ENCODE measurements around the gene NRN1L.
A peak's percentile ranks its signal among the peaks of the same experiment; 100 is the strongest.
"Not testable (repeated sequence)": the region's sequence is repeated elsewhere in the genome, so short reads cannot be mapped to it uniquely, and the experiment has no call there.

NRN1L gene

DNA sequence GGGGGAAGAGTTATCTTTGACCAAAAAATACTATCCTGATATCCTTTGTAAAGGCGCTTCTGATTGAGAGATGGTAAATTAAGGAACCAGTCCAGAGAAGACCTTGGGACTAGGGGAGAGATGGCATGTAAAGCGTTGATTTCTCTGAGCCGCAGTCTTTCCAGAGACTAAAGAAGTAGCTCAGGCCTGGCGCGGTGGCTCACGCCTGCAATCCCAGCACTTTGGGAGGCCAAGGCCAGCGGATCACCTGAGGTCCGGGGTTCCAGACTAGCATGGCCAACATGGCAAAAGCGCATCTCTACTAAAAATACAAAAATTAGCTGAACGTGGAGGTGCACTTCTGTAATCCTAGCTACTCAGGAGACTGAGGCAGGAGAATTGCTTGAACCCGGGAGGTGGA lies 36.6 kb upstream of the NRN1L start:
- peak overlapping the region; percentile 97 for H3K9ac ChIP-seq (ENCODE audit: low read depth, low read length)
- H3K4me1 ChIP-seq (ENCODE audit: insufficient read depth, low read length): peaks cover 21% of the 10 kb centered on the region
- no peaks in the 10 kb centered on the region for H3K9me3 ChIP-seq (ENCODE audit: control insufficient read depth, insufficient read depth, low read length)
- H3K36me3 ChIP-seq (ENCODE audit: insufficient read depth, low read length): 0 out of 2 replicates have a peak, but pooled peaks cover 4% of the 10 kb centered on the region

DNA sequence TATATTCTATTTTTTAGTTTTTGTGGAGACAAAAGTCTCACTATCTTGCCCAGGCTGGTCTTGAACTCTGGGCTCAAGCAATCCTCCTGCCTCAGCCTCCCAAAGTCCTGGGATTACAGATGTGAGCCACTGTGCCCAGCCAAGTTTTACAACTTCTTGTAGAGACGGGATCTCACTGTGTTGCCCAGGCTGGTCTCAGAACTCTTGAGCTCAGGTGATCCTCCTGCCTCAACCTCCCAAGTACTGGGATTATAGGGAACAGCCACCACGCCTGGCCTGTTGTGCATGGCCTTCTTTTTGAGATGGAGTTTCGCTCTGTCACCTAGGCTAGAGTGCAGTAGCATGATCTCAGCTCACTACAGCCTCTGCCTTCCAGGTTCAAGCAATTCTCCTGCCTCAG lies 31.0 kb upstream of the NRN1L start:
- Histone ChIP-seq H3K36me3 (ENCODE audit: insufficient read depth, low read length) (0 out of 2 replicates have a peak, but pooled peaks cover 4% of the 10 kb centered on the region), H3K4me1 (ENCODE audit: insufficient read depth, low read length) (peaks cover 6% of the 10 kb centered on the region; the same call in 1 of the 2 replicates), H3K9me3 (ENCODE audit: control insufficient read depth, insufficient read depth, low read length) (no peaks in the 10 kb centered on the region), H3K9ac (ENCODE audit: low read depth, low read length) (no peak overlapping the region)

DNA sequence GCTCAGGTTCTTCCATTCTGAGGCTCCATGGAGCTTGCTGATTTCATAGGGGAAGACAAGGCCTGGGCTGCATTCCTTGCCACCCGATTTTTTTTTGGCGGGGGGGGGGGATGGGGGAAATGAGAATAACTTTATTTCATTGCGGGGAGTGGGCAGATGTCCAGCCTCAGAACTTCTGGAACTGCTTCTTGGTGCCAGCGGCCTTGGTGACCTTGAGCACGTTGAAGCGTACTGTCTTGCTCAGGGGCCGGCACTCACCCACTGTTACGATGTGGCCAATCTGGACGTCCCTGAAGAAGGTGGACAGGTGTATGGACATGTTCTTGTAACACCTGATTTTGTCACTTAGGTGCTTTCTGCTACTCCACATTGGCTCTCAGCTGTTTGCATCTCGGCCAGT lies 28.9 kb upstream of the NRN1L start:
- H3K9me3 ChIP-seq (ENCODE audit: control insufficient read depth, insufficient read depth, low read length): no peaks in the 10 kb centered on the region

DNA sequence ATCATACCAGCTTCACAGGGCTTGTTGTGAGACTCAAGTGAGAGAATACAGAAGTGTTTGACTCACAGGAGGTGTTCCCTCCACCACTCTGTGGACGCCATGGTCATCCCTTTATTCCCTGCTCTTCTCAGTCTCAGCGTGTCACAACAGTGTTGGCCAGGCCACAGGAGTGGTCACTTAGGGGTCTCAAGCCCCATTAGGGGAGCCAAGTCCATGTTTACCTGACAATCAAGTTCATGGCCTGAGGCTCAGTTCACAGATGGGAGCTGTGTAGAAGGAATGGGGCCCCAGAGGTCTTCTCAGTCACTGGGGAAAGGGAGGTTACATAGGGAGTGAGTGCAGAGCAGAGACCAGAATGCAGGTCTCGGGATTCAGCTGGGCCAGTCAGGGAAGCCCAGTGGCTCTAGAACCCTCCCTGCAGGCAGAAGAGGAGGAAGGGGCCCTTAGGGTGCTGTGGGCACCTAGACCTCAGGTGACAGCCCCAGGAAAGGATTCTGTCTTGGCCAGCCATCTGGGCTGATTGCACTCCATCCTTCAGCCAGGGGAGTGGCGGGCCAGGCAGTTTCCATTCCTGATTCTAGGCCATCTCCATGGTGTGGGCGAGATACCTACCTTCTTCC lies 27.6 kb upstream of the NRN1L start:
- Histone ChIP-seq H3K4me1 (ENCODE audit: insufficient read depth, low read length) (peaks cover 6% of the 10 kb centered on the region; the same call in 1 of the 2 replicates), H3K9ac (ENCODE audit: low read depth, low read length) (no peak overlapping the region), H3K9me3 (ENCODE audit: control insufficient read depth, insufficient read depth, low read length) (no peaks in the 10 kb centered on the region), H3K36me3 (ENCODE audit: insufficient read depth, low read length) (peaks cover 4% of the 10 kb centered on the region; the same call in 1 of the 2 replicates)

More for the DNA sequence above, 28.9 kb upstream of the NRN1L start:
- no peak overlapping the region for H3K9ac ChIP-seq (ENCODE audit: low read depth, low read length)
- peaks cover 2% of the 10 kb centered on the region; the same call in 1 of the 2 replicates for H3K36me3 ChIP-seq (ENCODE audit: insufficient read depth, low read length)
- peaks cover 6% of the 10 kb centered on the region; the same call in 1 of the 2 replicates for H3K4me1 ChIP-seq (ENCODE audit: insufficient read depth, low read length)

DNA sequence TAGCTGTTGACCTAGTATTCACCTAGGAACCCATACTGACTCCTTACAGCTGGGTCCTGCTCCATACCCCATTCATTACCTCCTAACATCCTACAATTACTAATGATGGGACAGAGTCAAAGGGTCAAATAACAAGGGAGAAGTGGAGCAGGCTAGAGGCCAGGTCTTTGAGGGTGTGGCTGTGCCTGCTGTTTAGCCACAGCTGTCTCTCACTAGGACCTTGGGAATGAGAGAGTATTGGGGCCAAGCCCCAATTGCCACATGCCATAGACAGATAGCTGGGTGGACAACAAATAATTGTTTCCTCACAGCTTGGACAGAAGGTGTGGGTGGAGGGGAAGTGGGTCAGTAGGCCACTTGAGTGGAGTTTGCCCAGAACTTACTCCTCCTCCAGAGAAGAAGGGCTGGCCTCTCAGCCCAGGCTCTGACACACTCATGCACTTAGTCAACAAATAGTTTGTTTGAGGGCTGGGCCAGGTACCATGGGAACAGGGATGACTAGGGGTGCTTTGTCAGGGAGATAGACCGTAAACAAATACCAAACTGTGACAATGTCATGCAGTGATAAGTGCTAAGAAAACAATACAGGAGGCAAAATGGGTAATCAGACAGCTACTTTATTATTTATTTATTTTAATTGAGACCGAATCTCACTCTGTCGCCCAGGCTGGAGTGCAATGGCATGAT lies 27.0 kb upstream of the NRN1L start:
- Histone ChIP-seq H3K9me3 (ENCODE audit: control insufficient read depth, insufficient read depth, low read length) (no peaks in the 10 kb centered on the region), H3K36me3 (ENCODE audit: insufficient read depth, low read length) (peaks cover 4% of the 10 kb centered on the region; the same call in 1 of the 2 replicates), H3K4me1 (ENCODE audit: insufficient read depth, low read length) (peaks cover 6% of the 10 kb centered on the region; the same call in 1 of the 2 replicates), H3K9ac (ENCODE audit: low read depth, low read length) (no peak overlapping the region)

DNA sequence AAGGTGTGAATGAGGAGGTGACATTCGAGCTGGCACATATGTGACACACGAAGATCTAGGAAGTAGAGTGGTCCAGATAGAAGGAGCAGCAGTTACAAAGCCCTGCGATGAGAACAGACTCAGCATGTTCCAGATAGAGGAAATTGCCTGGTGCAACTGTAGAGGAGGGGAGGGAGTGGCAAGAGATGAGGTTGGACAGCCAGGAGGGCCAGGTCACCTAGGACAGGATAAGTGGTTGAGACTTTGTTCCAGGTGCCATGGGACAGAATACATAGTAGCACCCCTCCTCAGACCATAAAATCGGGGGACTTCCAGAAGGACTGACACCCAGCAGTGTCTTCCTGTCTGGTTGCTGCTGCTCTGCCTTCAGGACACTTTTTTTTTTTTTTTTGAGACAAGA lies 26.2 kb upstream of the NRN1L start:
- Histone ChIP-seq H3K4me1 (ENCODE audit: insufficient read depth, low read length) (peaks cover 6% of the 10 kb centered on the region; the same call in 1 of the 2 replicates), H3K36me3 (ENCODE audit: insufficient read depth, low read length) (peaks cover 4% of the 10 kb centered on the region; the same call in 1 of the 2 replicates), H3K9ac (ENCODE audit: low read depth, low read length) (no peak overlapping the region), H3K9me3 (ENCODE audit: control insufficient read depth, insufficient read depth, low read length) (no peaks in the 10 kb centered on the region)

DNA sequence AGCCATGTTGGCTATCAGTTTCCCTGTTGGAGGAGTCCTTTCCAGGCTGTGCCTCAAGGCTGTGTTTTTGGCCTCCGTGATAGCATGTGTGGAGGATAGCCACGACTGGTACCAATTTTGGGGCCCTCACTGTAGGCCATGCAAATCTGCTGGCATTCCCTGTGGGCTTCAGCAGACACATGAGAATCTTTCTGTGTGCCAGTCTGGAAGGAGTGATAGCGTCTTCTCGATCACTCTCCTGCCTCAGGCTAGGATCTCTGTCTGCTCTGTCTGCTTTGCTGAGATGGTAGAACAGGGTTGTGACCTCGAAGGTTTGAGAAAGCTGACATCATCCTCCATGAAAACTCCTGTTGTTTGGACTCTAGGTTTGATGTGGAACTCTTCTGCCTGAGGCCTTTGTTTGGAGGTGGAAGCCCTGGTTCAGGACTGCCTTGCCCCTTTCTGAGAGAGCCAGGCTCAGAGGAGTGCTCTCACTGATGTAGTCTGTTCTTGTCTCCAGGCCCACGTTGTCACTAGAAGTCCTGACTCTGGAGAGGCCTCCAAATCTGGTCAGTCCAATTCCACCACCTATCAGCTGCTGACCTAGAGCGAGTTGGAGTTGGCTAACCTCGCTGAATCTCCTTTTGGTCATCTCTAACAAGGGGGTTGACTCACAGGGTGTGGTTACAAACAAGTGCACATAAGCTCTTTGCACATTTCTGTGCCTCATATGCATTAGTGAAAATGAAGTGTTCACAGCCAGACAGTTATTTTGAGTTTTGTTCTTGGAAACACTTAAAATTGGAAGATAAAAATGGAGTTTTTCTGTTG lies 23.9 kb upstream of the NRN1L start:
- no peak overlapping the region for H3K9ac ChIP-seq (ENCODE audit: low read depth, low read length)
- peaks cover 4% of the 10 kb centered on the region; the same call in 1 of the 2 replicates for H3K36me3 ChIP-seq (ENCODE audit: insufficient read depth, low read length)
- peaks cover 6% of the 10 kb centered on the region; the same call in 1 of the 2 replicates for H3K4me1 ChIP-seq (ENCODE audit: insufficient read depth, low read length)
- H3K9me3 ChIP-seq (ENCODE audit: control insufficient read depth, insufficient read depth, low read length): no peaks in the 10 kb centered on the region

DNA sequence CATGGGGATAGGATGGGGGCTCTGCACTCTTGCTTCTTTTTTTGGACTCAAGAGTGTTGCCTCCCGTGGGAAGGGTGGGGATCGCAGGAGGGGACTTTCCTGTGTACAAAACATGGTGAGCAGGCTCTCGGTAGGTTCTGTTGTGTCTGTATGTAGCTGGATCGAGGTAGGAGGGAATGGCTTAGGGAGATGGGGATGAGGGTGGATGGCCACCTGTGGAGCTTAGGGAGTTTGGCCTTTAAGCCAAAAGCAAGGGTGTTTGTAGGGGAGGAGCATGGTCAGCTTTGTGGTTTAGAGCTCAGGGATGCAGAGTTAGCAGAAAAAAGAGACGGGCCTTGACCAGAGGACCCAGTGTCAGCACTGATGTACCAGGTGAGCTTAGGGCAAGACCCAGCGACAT lies 22.8 kb upstream of the NRN1L start:
- Histone ChIP-seq H3K9me3 (ENCODE audit: control insufficient read depth, insufficient read depth, low read length) (no peaks in the 10 kb centered on the region), H3K4me1 (ENCODE audit: insufficient read depth, low read length) (peaks cover 6% of the 10 kb centered on the region; the same call in 1 of the 2 replicates), H3K36me3 (ENCODE audit: insufficient read depth, low read length) (peaks cover 4% of the 10 kb centered on the region; the same call in 1 of the 2 replicates), H3K9ac (ENCODE audit: low read depth, low read length) (no peak overlapping the region)

DNA sequence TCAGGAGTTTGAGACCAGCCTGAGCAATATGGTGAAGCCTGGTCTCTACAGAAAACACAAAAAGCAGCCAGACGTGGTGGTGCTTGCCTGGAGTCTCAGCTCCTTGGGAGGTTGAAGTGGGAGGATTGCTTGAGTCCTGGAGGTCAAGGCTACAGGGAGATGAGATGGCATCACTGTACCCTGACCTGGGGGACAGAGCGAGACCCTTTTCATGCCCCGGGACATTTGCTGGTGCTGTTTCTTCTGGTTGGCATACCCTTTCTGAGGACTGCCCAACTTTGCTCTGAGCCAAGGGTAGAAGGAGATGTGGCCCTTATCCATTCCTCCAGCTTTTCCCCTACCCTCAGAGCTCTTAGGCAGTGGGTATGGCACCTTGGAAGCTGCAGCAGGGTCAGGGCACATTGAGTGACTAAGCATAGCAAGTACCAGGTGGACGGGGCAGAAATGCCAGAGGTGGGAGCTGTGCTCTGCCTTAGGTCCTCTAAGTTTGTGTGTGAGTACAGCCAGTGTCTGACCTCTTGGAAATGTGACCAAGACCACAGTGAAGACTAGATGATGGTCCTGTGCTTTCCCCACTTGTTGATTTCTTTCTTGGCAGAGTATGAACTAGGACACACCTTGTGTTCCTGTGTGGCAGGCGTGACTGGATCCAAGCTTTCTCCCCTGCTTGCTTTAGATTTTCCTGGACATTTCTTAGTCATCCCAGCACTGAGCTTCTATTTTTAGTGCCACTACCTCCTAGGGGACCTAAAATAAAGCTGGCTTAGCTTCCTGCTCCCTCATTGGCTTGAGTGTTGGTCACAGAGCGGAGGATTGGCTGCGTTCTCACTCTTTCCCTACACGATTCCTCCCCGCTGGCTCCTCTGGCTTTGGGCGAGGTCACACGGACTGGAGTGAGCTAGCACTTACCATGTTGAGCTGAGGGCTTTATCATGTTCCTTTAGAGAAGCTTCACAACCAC lies 21.8 kb upstream of the NRN1L start:
- Histone ChIP-seq H3K9me3 (ENCODE audit: control insufficient read depth, insufficient read depth, low read length) (no peaks in the 10 kb centered on the region), H3K4me1 (ENCODE audit: insufficient read depth, low read length) (no peaks in the 10 kb centered on the region; the same call in 1 of the 2 replicates), H3K36me3 (ENCODE audit: insufficient read depth, low read length) (peaks cover 11% of the 10 kb centered on the region), H3K9ac (ENCODE audit: low read depth, low read length) (no peak overlapping the region)

DNA sequence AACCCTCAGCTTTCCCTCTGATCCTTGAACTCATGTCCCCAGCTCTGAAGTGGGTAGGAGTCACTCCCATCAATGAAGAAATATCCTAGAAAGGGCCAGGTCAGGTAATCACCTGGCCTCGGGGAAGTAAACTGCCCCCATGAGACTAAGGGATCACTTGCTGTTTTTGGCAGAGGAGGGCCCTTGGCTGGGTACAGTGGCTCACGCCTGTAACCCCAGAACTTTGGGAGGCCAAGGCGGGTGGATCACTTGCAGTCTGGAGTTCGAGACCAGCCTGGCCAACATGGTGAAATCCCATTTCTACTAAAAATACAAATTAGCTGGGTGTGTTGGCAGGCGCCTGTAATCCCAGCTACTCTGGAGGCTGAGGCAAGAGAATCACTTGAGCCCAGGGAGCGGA lies 20.6 kb upstream of the NRN1L start:
- not testable (repeated sequence) for H3K4me1 ChIP-seq (ENCODE audit: insufficient read depth, low read length); H3K9ac ChIP-seq (ENCODE audit: low read depth, low read length); H3K9me3 ChIP-seq (ENCODE audit: control insufficient read depth, insufficient read depth, low read length)
- H3K36me3 ChIP-seq (ENCODE audit: insufficient read depth, low read length): peaks cover 16% of the 10 kb centered on the region

DNA sequence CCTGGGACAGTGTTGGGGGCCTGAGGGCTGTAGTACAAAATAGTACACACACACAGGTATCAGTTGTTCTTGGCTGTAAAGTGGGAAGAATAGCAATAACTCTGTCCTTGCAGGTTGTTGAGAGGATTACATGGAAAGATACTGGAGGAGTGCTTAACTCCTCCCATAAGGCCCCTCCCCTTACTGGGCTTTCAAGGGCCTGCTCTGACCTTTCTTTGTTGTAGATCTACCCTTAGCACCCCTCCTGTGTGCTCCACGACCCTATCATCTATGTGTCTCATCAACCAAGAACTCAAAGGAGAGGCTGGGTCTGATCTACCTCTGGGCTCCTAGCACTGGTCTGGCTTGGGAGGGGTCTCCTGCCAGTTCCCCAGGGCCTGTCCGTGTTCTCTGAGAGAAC lies 20.1 kb upstream of the NRN1L start:
- Histone ChIP-seq H3K9ac (ENCODE audit: low read depth, low read length) (no peak overlapping the region), H3K36me3 (ENCODE audit: insufficient read depth, low read length) (peaks cover 16% of the 10 kb centered on the region), H3K4me1 (ENCODE audit: insufficient read depth, low read length) (no peaks in the 10 kb centered on the region; the same call in 1 of the 2 replicates), H3K9me3 (ENCODE audit: control insufficient read depth, insufficient read depth, low read length) (no peaks in the 10 kb centered on the region)

DNA sequence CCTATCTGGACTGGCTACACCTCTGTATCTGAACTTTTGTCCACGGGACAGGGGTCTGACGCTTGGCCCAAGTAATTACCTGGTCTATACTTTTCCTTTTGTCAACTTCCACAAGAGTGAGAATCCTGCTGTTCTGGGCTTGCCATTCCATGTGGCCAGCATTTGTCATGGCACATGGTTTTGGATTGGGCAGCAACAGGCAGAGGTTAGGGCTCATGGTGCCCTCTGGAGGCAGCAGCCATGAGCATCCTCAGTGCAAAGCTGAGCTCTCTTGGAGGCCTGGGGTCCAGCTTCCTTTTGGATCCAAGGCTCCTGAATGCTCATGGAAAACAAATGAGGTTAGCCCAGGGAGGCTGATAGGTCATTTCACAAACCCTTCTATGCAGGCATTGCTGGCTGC lies 19.4 kb upstream of the NRN1L start:
- H3K9me3 ChIP-seq (ENCODE audit: control insufficient read depth, insufficient read depth, low read length): no peaks in the 10 kb centered on the region
- no peaks in the 10 kb centered on the region; the same call in 1 of the 2 replicates for H3K4me1 ChIP-seq (ENCODE audit: insufficient read depth, low read length)
- H3K36me3 ChIP-seq (ENCODE audit: insufficient read depth, low read length): peaks cover 16% of the 10 kb centered on the region
- H3K9ac ChIP-seq (ENCODE audit: low read depth, low read length): no peak overlapping the region

DNA sequence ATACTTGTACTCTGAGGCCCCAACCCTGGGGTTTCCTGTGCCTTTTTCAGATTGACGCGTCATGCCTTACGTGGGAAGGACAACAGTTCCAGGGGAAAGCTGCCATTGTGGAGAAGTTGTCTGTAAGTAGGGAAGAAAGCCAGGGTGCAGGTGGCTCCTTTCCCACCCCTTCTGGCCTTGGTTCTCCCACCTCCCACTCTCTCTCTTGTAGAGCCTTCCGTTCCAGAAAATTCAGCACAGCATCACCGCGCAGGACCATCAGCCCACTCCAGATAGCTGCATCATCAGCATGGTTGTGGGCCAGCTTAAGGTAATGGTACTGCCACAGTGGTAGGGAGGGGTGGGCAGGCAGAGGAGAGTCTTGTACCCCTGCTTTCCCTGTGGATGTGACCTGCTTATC lies 16.4 kb upstream of the NRN1L start:
- H3K36me3 ChIP-seq (ENCODE audit: insufficient read depth, low read length): peaks cover 12% of the 10 kb centered on the region
- H3K4me1 ChIP-seq (ENCODE audit: insufficient read depth, low read length): no peaks in the 10 kb centered on the region; the same call in 1 of the 2 replicates
- H3K9ac ChIP-seq (ENCODE audit: low read depth, low read length): no peak overlapping the region
- H3K9me3 ChIP-seq (ENCODE audit: control insufficient read depth, insufficient read depth, low read length): no peaks in the 10 kb centered on the region

Measured in ES-I3 (cell line).